HepG2 (cell line): Measurements from ENCODE around the gene RHOXF2. TPM values are rescaled to one million over a fixed set of nuclear protein-coding genes. Genes with fewer than 3 reads are reported as not detected.
"Not testable (repeated sequence)": the region's sequence is repeated elsewhere in the genome, so short reads cannot be mapped to it uniquely, and the experiment has no call there.

Experiments used
- ATAC-seq: fragments of 200-7000 bp; cut with Tn5 transposase; 3 replicates; pipeline ENCODE4 v1.9.1; 2020; ENCODE audit warnings: mild to moderate bottlenecking, moderate library complexity
- BruUV-seq: library from RNA; stranded (reverse); fragments of 400-500 nt; replicated peaks from 2 replicates; lab custom pipeline; 2021; lab: Mats Ljungman, UMichigan
- CTCF ChIA-PET: fragments of 300-600 bp; formaldehyde crosslinking; extraction: SDS; loops from one replicate; lab custom pipeline; 2021; ENCODE audit warnings: low total read pairs, inconsistent platforms, low intra/inter-chr PET ratio; lab: Yijun Ruan, JAX
- POLR2A ChIA-PET: fragments of 350-600 bp; sonication (Branson Sonifier 250); formaldehyde crosslinking; loops from one replicate; lab custom pipeline; 2020; ENCODE audit warnings: antibody characterized with exemption, inconsistent platforms; lab: Yijun Ruan, JAX
- DNase-seq: peaks from one replicate; pipeline ENCODE4 v3.0.0-alpha.2; 2015; ENCODE audit warnings: low spot score
- FAIRE-seq: peaks from 3 replicates; lab custom pipeline; 2011; peaks lifted over from hg19 to GRCh38; lab: Jason Lieb, UNC
- H2AFZ ChIP-seq: one replicate; pipeline ENCODE4 v1.6.1; 2011; ENCODE audit warnings: low read length, inconsistent platforms
- H3K27ac ChIP-seq: fragments of 300-600 bp; 3 replicates; pipeline ENCODE4 v1.8.0; 2011; ENCODE audit warnings: mixed run types, mild to moderate bottlenecking, mixed read lengths, low read length, inconsistent platforms; ENCODE audit not compliant: insufficient read depth; ENCODE audit errors: extremely low read length
- H3K27me3 ChIP-seq, 2 experiments: fragments of 200-600 bp in 1 of 2; 2 replicates in 1 of 2; 3 replicates in 1 of 2; pipeline versions ENCODE4 v1.6.0 to v1.8.0; 2011; ENCODE audit warnings: low read length in 2 of 2, mild to moderate bottlenecking in 2 of 2, moderate library complexity in 2 of 2, inconsistent platforms in 1 of 2; ENCODE audit not compliant: insufficient read depth in 2 of 2, control insufficient read depth in 1 of 2
- H3K36me3 ChIP-seq, 2 experiments: fragments of 200-600 bp in 1 of 2; replicated peaks in 1 of 2; 2 replicates in 1 of 2; 3 replicates in 1 of 2; pipeline versions ENCODE4 v1.5.1 to v1.8.0; 2011; ENCODE audit warnings: low read length in 2 of 2, inconsistent platforms in 1 of 2; ENCODE audit not compliant: insufficient read depth in 2 of 2, control insufficient read depth in 1 of 2
- H3K4me1 ChIP-seq: 2 replicates; pipeline ENCODE4 v1.5.1; 2012; ENCODE audit warnings: low read length, inconsistent platforms; ENCODE audit not compliant: insufficient read depth
- H3K4me2 ChIP-seq: 2 replicates; pipeline ENCODE4 v1.6.0; 2011; ENCODE audit warnings: low read depth, low read length, inconsistent platforms
- H3K4me3 ChIP-seq, 3 experiments: fragments of 200-600 bp in 1 of 3; sonication (generic), shearing (Covaris generic) in 1 of 3; replicated peaks in 1 of 3; 2 replicates each; pipeline ENCODE4 v1.5.1; 2011 to 2016; ENCODE audit warnings: low read length in 3 of 3, inconsistent platforms in 2 of 3, low read depth in 2 of 3, mild to moderate bottlenecking in 2 of 3, control low read depth in 1 of 3, mixed read lengths in 1 of 3; ENCODE audit not compliant: insufficient read depth in 1 of 3
- H3K79me2 ChIP-seq: one replicate; pipeline ENCODE4 v1.6.1; 2011; ENCODE audit warnings: low read length, inconsistent platforms; ENCODE audit not compliant: insufficient read depth
- H3K9ac ChIP-seq: 2 replicates; pipeline ENCODE4 v1.6.0; 2011; ENCODE audit warnings: mild to moderate bottlenecking, low read depth, low read length, inconsistent platforms; ENCODE audit not compliant: insufficient read depth
- H3K9me3 ChIP-seq: 2 replicates; pipeline ENCODE4 v1.5.1; 2012; ENCODE audit warnings: mild to moderate bottlenecking, low read length
- H4K20me1 ChIP-seq: 2 replicates; pipeline ENCODE4 v1.6.0; 2011; ENCODE audit warnings: inconsistent platforms, mild to moderate bottlenecking, low read length, moderate library complexity; ENCODE audit not compliant: insufficient read depth
- KLF15 ChIP-seq: sonication (generic); formaldehyde crosslinking; IDR thresholded peaks from 2 replicates; pipeline ENCODE4 v1.8.1; 2023; ENCODE audit warnings: borderline replicate concordance, mild to moderate bottlenecking, inconsistent platforms, missing genetic modification reagents, mixed read lengths
- NFYB ChIP-seq: sonication (generic); formaldehyde crosslinking; IDR thresholded peaks from 2 replicates; pipeline ENCODE4 v1.4.0; 2020; ENCODE audit warnings: missing genetic modification reagents
- NFYC ChIP-seq: IDR thresholded peaks from 2 replicates; pipeline ENCODE4 v1.6.1; 2016; ENCODE audit warnings: missing genetic modification reagents, missing compliant biosample characterization
- RAD51 ChIP-seq: fragments of 450-650 bp; IDR thresholded peaks from 2 replicates; pipeline ENCODE4 v1.6.1; 2016; ENCODE audit warnings: borderline replicate concordance
- TBX3 ChIP-seq: fragments of 450-650 bp; IDR thresholded peaks from 2 replicates; pipeline ENCODE4 v1.6.1; 2017; ENCODE audit warnings: antibody characterized with exemption, mild to moderate bottlenecking, inconsistent platforms, borderline replicate concordance
- ZMYM4 ChIP-seq: sonication (generic); formaldehyde crosslinking; IDR thresholded peaks from 2 replicates; pipeline ENCODE4 v1.8.1; 2023; ENCODE audit warnings: mild to moderate bottlenecking, missing genetic modification reagents
- ZNF20 ChIP-seq: sonication (generic); formaldehyde crosslinking; IDR thresholded peaks from 2 replicates; pipeline ENCODE4 v1.4.0; 2020; ENCODE audit warnings: mild to moderate bottlenecking, moderate library complexity, missing genetic modification reagents
- WGBS: methylation state at CpG from one replicate; pipeline ENCODE4 v1.1.6; 2017; ENCODE audit warnings: low lambda C conversion rate; 5-methylcytosine and 5-hydroxymethylcytosine counted together
- in situ Hi-C: cut with HindIII; loops from 2 replicates; pipeline ENCODE4 v1.10.0; 2017; ENCODE audit warnings: low pct_unique_long_range_greater_than_20kb; ENCODE audit not compliant: extremely low pct_ligation_motif_present
- intact Hi-C: fragments of 100-400 bp; cut with micrococcal nuclease; formaldehyde crosslinking; loops from one replicate; pipeline ENCODE4 v1.10.0; 2022; ENCODE audit not compliant: unreplicated experiment
- polyA plus RNA-seq, 8 experiments: library from polyadenylated mRNA; depleted of rRNA in 3 of 8; stranded (reverse) in 7 of 8; unstranded in 1 of 8; fragments of >200 nt; fragmentation: Illumina TruSeq in 4 of 8; extraction: Trizol in 4 of 8; gene quantifications; 2 replicates each; pipeline versions ENCODE4 v1.2.1 to v1.2.3, GENCODE V29; 2011 to 2016; ENCODE audit warnings: low read depth in 4 of 8, missing spikeins in 1 of 8, mixed read lengths in 1 of 8; ENCODE audit not compliant: insufficient read depth in 1 of 8
- total RNA-seq, 5 experiments: library from RNA; depleted of rRNA; stranded (reverse); fragments of >200 nt; fragmentation: Illumina TruSeq; extraction: Trizol; gene quantifications; 2 replicates each; pipeline ENCODE4 v1.2.3, GENCODE V29; 2016; ENCODE audit warnings: low read depth in 1 of 5
- TF ChIP-seq, protein P1 (sequence below): sonication (generic); formaldehyde crosslinking; IDR thresholded peaks from 2 replicates; pipeline ENCODE4 v1.4.0; 2020; ENCODE audit warnings: mild to moderate bottlenecking, missing genetic modification reagents

The RHOXF2 gene
- total and polyA plus RNA-seq, 2 of the 13 experiments (the other 11 are each of a cell fraction or from before 2014, with no cell fraction given), result not detected

DNA sequence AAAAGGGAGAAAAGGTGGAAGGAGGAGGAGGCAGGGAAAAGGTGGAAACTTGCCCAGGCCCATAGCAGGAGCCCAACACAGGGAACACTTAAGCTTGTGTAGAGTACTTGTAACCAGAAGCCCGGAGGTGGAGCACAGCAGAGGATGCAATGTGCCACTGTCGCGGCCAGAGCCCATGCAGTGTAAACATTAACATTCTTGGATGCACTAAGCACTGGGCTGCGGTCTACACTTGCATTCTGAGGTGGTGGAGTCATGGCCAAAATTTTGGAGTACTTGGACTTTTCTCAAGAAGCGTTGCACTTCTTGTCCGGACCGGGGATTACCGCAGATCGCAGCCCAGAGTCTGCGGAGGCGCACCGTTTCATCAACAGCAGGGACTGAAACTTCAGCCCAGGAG lies 38.2 kb upstream of the RHOXF2 start (continued):
- TF ChIP-seq, protein P1, sequence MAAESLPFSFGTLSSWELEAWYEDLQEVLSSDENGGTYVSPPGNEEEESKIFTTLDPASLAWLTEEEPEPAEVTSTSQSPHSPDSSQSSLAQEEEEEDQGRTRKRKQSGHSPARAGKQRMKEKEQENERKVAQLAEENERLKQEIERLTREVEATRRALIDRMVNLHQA (CRISPR knock-in tag), result no peak
- TF ChIP-seq TBX3, result no peak

DNA sequence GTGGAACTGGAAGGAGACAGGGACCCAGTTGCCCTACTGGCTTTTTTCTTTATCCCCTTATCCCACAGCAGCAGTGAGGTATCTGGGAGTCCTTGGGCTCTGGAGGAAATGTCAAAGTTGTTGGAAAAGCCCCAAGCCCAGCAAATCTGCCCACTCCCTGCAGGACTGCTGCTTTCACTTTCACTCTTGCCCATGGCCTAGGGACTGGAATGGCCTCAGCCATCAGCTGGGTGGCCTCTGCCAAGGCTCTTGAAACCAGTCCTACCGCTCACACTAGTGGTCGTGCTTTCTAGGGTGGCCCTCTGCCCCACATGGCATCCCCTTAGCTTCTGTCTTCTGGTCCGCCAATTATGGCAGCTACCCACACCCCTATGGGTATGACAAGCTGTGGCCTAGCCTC lies 33.0 kb upstream of the RHOXF2 start:
- intact Hi-C loops, result no loop called here
- Histone ChIP-seq H3K9me3 (no peaks in the 10 kb centered on the region), H3K36me3 (no peaks in the 10 kb centered on the region), H3K79me2 (no peaks in the 10 kb centered on the region), H3K27me3 (no peaks in the 10 kb centered on the region), H3K4me2 (peak overlapping the region; percentile 18; the same call in 1 of the 2 replicates), H3K4me3 (no peak overlapping the region), H3K4me1 (no peaks in the 10 kb centered on the region), H3K27ac (no peak overlapping the region), H2AFZ (no peak overlapping the region), H3K9ac (no peak overlapping the region), H4K20me1 (no peaks in the 10 kb centered on the region)
- ChIA-PET CTCF (no interaction called here), POLR2A (no interaction called here)
- no CpG with 5 or more reads among the region's 3 CpGs for WGBS
- no peak for DNase-seq
- in situ Hi-C loops, result loop anchor here (25.0 kb wide), 1 partner anchor 138 kb away; no protein-coding TSS in a partner anchor
- ATAC-seq, result no peak
- no peak for TF ChIP-seq RAD51
- TF ChIP-seq KLF15 (CRISPR knock-in tag), result no peak
- no TSS peak for BruUV-seq
- FAIRE-seq, result no peak

DNA sequence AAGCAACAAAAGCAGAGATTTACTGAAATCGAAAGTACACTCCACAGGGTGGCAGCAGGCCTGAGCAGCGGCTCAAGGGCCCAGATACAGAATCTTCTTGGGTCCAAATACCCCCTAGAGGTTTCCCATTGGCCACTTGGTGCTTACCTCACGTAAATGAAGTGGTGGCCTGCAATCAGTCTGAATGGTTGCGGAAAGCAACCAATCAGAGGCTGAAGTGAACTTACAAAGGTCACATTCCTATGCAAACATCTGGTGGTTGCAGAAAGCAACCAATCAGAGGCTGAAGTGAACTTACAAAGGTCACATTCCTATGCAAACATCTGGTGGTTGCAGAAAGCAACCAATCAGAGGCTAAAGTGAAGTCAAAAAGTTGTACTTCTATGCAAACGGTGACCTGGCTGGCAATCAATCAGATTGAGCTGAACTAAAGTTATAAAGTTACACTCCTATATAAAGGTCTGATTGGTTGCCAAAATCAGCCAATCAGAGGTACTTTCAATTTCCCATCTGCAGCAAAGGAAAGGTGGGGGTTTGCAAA lies 30.0 kb upstream of the RHOXF2 start:
- DNase-seq (peak; percentile 1), ATAC-seq (peak; percentile 64), FAIRE-seq (peak; percentile 72)
- POLR2A ChIA-PET, H3K79me2 ChIP-seq, H3K4me1 ChIP-seq, H3K27ac ChIP-seq, H3K4me3 ChIP-seq, BruUV-seq, intact Hi-C loops, H3K27me3 ChIP-seq, H3K9ac ChIP-seq, H3K9me3 ChIP-seq, H3K36me3 ChIP-seq, H2AFZ ChIP-seq, H4K20me1 ChIP-seq, CTCF ChIA-PET: not testable (repeated sequence)
- peak; percentile 59 for TF ChIP-seq NFYC
- TF ChIP-seq NFYB (CRISPR knock-in tag), result peak; percentile 65
- TF ChIP-seq ZNF20 (CRISPR knock-in tag), result 0 out of 2 replicates have a peak, but pooled peaks have one; percentile 54
- TF ChIP-seq ZMYM4, result peak; percentile 78
- 0% methylated on average over 2 of the region's 5 CpGs for WGBS
- in situ Hi-C loops, result loop anchor here (25.0 kb wide), 1 partner anchor 141 kb away; no protein-coding TSS in a partner anchor
- peak overlapping the region; percentile 36 for H3K4me2 ChIP-seq
